OCI-M2 (cell line): ENCODE results near the gene ERMARD.

Source experiments
- DNase-seq: peaks from one replicate; lab custom pipeline; 2025; ENCODE audit not compliant: unreplicated experiment; lab: John Stamatoyannopoulos, UW

The ERMARD gene

DNA sequence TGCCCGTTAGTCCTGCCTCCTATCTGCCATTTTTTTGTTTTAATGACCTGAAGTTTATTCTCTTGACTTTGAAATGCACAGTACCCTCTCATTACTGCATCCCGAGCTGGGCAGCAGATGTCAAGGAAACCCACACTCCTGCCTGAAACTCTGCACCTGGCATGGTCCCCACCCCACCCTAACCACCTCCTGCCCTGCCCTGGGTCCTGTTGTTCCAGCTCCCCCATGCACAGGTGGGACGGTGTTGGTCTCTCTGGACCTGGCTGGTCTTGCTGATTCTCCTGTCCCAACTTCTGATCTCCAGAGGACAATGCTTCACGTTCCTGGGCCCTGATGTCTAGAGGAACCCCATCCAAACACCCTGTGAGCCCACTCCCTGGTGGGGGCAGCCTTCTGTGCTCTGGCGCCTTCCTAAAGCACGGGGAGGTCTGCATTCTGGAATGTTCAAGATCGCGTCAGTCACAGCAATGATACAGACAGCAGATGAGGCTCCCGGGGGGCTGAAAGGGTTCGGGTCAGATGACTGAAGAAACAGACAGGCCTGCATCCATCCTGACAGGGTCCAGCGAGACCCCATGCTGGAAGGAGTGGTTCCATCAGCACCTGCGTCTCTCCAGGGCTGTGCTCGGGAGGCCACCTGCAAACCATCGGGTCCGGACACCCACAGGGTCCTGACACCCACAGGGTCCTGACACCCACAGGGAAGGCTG, 73.6 kb downstream of the ERMARD start:
- DNase-seq = no peak

GRCh38 chr6:169825558-169826225, 74.3 kb downstream of the ERMARD start:
- no peak for DNase-seq

GRCh38 chr6:169826697-169827096, 75.3 kb downstream of the ERMARD start:
- DNase-seq = no peak

DNA sequence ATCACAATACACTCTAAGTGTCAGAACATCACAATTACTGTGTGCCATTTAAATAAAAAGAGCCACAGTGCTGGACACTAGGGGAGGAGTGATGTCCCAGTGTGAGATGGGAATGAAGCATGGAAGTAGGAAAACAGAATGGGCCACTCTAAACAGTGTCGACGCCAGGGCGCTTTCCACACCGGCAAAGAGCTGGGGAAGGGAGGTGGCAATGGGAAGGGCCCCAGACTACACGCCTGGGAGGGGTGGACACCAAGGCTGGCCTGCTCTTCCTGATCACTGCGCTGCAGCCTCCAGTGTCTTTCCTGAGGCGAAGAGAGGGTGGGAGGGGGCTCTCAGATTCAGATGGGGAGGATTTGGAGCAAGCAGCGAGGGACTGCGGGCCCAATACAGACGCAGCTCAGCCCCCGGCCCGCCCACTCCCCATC, 75.9 kb downstream of the ERMARD start:
- DNase-seq = no peak

DNA sequence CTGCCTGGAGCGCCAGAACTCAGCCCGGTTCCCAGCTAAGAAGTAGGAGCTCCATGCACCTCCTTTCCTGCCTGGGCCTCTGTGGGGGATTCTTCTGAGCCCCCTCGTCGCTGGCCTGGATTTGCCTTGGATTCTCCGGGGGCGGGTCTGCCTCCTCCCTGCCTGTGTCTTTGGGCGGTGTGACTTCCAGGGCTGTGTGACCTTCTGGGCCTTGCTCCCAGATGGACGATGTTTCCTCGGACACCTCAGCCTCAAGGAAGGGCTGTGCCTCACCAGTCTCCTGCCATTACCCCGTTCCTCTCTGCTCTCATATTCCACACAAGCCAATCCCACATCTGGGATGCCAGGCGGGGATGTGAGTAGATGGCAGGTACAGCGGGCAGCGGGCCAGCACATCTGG, 76.8 kb downstream of the ERMARD start:
- no peak for DNase-seq

GRCh38 chr6:169829786-169830185, 78.4 kb downstream of the ERMARD start:
- DNase-seq = no peak

DNA sequence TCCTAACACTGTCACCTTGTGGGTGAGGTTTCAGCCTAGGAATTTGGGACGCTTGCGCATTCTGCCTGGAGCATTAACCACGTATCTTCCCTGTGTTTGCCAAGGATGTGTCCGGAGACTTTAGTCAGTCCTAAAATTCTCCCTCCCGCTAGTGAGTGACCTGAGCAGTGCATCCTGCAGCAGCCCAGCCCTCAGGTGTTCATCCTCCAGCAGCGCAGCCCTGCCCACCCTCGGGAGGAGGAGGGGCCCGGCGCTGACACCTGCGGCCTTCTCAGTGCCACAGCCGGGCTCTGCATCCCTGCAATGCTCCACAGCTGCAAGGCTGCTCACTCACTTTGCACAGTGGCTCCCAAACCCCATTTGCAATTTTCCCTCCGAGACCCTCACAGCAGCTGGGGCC, 79.5 kb downstream of the ERMARD start:
- no peak for DNase-seq
